ENCODE results near the gene HLA-F. TPM values are rescaled to one million over a fixed set of nuclear protein-coding genes. Genes with fewer than 3 reads are reported as not detected.

HLA-F gene
- polyA plus RNA-seq, 2 of the 4 experiments (the other 2 are of a cell fraction), result 2.7 to 4.5 TPM

DNA sequence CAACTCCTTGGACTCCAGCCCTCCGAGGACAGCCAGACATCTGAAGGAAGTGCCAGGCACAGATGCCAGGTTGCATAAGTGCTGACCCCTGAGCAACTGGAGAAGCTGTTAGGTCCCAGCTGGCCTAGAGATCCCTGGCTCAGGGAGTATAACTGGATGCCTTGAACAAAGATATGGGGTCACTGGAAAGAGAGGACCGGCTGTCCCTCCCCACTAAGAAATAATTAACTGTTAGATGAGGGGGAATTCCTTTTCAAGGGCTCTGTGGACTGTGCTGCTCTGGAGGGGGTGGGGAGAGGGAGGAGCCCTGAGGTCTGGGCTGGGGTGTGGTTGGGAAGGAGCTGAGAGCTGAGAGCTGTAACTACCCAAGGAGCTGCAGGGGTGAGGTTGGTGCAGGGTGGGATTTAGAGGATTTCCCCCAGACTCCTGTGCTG is 39.6 kb downstream of the HLA-F start:
- FAIRE-seq, result no peak

GRCh38 chr6:29763491-29764289 is 40.5 kb downstream of the HLA-F start:
- CTCF ChIA-PET, result interaction anchor here (1.0 to 2.1 kb wide), 4 partner anchors 8 to 250 kb away, joined by 3 to 6 read pairs (median 4); no protein-coding TSS in a partner anchor
- Histone ChIP-seq H3K4me2 (no peak overlapping the region), H3K27ac (no peak overlapping the region), H3K4me3 (no peak overlapping the region), H3K4me1 (no peaks in the 10 kb centered on the region), H3K9me3 (no peaks in the 10 kb centered on the region)
- FAIRE-seq, result no peak
- POLR2A ChIA-PET, result interaction anchor here (0.6 kb wide), 1 partner anchor 56 kb away, joined by 3 read pairs; no protein-coding TSS in a partner anchor
- ATAC-seq, result no peak
- no peak for DNase-seq (ENCODE audit: low read depth in 1 of 2, low spot score in 1 of 2)
- WGBS (ENCODE audit: missing lambda C conversion rate), result 63% methylated on average over 1 of the region's 2 CpGs
- no peak for TF ChIP-seq FOSB (CRISPR knock-in tag; IDR thresholded peaks at IDR 0.05)
- TF ChIP-seq JUN (IDR thresholded peaks at IDR 0.05), result no peak
- no peak for TF ChIP-seq SMC3 (IDR thresholded peaks at IDR 0.05)

More for the DNA sequence above, 39.6 kb downstream of the HLA-F start:
- no peak for DNase-seq (ENCODE audit: low read depth in 1 of 2, low spot score in 1 of 2)
- no peak for TF ChIP-seq PHF8 (IDR thresholded peaks at IDR 0.05; ENCODE audit: borderline replicate concordance, low read depth)
- no peak for TF ChIP-seq TFCP2L1 (CRISPR knock-in tag; IDR thresholded peaks at IDR 0.05)
- TF ChIP-seq CBX8 (IDR thresholded peaks at IDR 0.05), result no peak
- no peak for TF ChIP-seq EP300 (IDR thresholded peaks at IDR 0.05)
- TF ChIP-seq ZNF302 (CRISPR knock-in tag; IDR thresholded peaks at IDR 0.05), result no peak
- no peak for TF ChIP-seq RARB (CRISPR knock-in tag; IDR thresholded peaks at IDR 0.05)
- TF ChIP-seq ZFP36 (IDR thresholded peaks at IDR 0.05; ENCODE audit: borderline replicate concordance, partially characterized antibody), result no peak
- no peak for TF ChIP-seq HEYL (CRISPR knock-in tag; IDR thresholded peaks at IDR 0.05)
- TF ChIP-seq CEBPB (IDR thresholded peaks at IDR 0.05), result no peak
- TF ChIP-seq MAX (IDR thresholded peaks at IDR 0.05), result no peak
- no peak for TF ChIP-seq HOXB13 (CRISPR knock-in tag; IDR thresholded peaks at IDR 0.05; ENCODE audit: low read depth)
- TF ChIP-seq, protein P1, sequence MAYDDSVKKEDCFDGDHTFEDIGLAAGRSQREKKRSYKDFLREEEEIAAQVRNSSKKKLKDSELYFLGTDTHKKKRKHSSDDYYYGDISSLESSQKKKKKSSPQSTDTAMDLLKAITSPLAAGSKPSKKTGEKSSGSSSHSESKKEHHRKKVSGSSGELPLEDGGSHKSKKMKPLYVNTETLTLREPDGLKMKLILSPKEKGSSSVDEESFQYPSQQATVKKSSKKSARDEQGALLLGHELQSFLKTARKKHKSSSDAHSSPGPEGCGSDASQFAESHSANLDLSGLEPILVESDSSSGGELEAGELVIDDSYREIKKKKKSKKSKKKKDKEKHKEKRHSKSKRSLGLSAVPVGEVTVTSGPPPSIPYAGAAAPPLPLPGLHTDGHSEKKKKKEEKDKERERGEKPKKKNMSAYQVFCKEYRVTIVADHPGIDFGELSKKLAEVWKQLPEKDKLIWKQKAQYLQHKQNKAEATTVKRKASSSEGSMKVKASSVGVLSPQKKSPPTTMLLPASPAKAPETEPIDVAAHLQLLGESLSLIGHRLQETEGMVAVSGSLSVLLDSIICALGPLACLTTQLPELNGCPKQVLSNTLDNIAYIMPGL (CRISPR knock-in tag; IDR thresholded peaks at IDR 0.05; ENCODE audit: borderline replicate concordance), result no peak
- TF ChIP-seq EHMT2 (IDR thresholded peaks at IDR 0.05; ENCODE audit: low read depth), result no peak
- no peak for TF ChIP-seq SREBF2 (IDR thresholded peaks at IDR 0.05)
- no peak for TF ChIP-seq RCOR1 (IDR thresholded peaks at IDR 0.05; ENCODE audit: low read depth, low read length)
- no peak overlapping the region for H3K4me2 ChIP-seq
- POLR2A ChIA-PET, result no interaction called here
- H3K9me3 ChIP-seq, result no peaks in the 10 kb centered on the region
- H3K4me1 ChIP-seq, result peaks cover under 1% of the 10 kb centered on the region; the same call in 1 of the 3 replicates
- ATAC-seq, result no peak
- no peak overlapping the region for H3K27ac ChIP-seq
- no peak overlapping the region for H3K4me3 ChIP-seq
- WGBS (ENCODE audit: missing lambda C conversion rate), result 0% methylated on average over 1 of the region's 2 CpGs
- CTCF ChIA-PET, result interaction anchor here (1.4 kb wide), 1 partner anchor 250 kb away, joined by 4 read pairs; no protein-coding TSS in a partner anchor

- WGBS (ENCODE audit: missing lambda C conversion rate), result 67% methylated on average over 2 of the region's 2 CpGs
- Histone ChIP-seq H3K27ac (no peak overlapping the region), H3K9me3 (no peaks in the 10 kb centered on the region), H3K4me1 (no peaks in the 10 kb centered on the region), H3K4me2 (no peak overlapping the region), H3K4me3 (no peak overlapping the region)
- DNase-seq (ENCODE audit: low read depth in 1 of 2, low spot score in 1 of 2) (no peak), ATAC-seq (no peak), FAIRE-seq (no peak)
- POLR2A ChIA-PET, result interaction anchor here (0.6 kb wide), 1 partner anchor 57 kb away, joined by 3 read pairs; no protein-coding TSS in a partner anchor
- CTCF ChIA-PET, result interaction anchor here (1.3 to 2.1 kb wide), 2 partner anchors 9 to 27 kb away, joined by 3 to 6 read pairs; no protein-coding TSS in a partner anchor
- no peak for TF ChIP-seq CEBPB (IDR thresholded peaks at IDR 0.05)
- no peak for TF ChIP-seq FOSL2 (IDR thresholded peaks at IDR 0.05)
- TF ChIP-seq FOSL2 (CRISPR knock-in tag; IDR thresholded peaks at IDR 0.05), result peak; percentile 20; the same call in 1 of the 2 replicates
Measured at GRCh38 chr6:29764422-29765196, 41.4 kb downstream of the HLA-F start.
